ENCODE data around the gene ASB3. TPM values are rescaled to one million over a fixed set of nuclear protein-coding genes. Genes with fewer than 3 reads are reported as not detected.

ASB3 gene
- total RNA-seq, 1 donor from 2014 or later, result 27.7 TPM

- Histone ChIP-seq H3K9me3 (ENCODE audit: control insufficient read depth in 3 of 3, low read length in 3 of 3) (no peaks in the 10 kb centered on the region), H3K36me3 (ENCODE audit: control insufficient read depth in 3 of 3, insufficient read depth in 3 of 3, low read length in 3 of 3) (no peaks in the 10 kb centered on the region), H3K27ac (ENCODE audit: low read depth, low read length) (no peak overlapping the region), H3K27me3 (ENCODE audit: control insufficient read depth in 3 of 3, insufficient read depth in 3 of 3, low read length in 3 of 3) (no peaks in the 10 kb centered on the region), H3K4me3 (ENCODE audit: low read length in 3 of 3) (no peak overlapping the region), H3K4me1 (ENCODE audit: control insufficient read depth in 3 of 3, insufficient read depth in 3 of 3, low read length in 3 of 3) (no peaks in the 10 kb centered on the region), H3K9ac (ENCODE audit: low read depth in 1 of 3, low read length in 3 of 3) (no peak overlapping the region)
These were observed 165.8 kb downstream of the ASB3 start for GRCh38 chr2:53620981-53621380.

Other genes starting within 250 kb of the ASB3 start
- 1.6 TPM for gene CHAC2, start 19.1 kb downstream of the ASB3 start, total RNA-seq
- 44.9 TPM for gene ERLEC1, start 91 bp upstream of the ASB3 start, total RNA-seq
- 1.0 TPM for gene GPR75, start 73.0 kb upstream of the ASB3 start, total RNA-seq
- 28.2 TPM for gene PSME4, start 184.0 kb upstream of the ASB3 start, total RNA-seq